Activated CD4-positive, alpha-beta T cell treated with anti-CD3 and anti-CD28 coated beads, Interleukin-2, Interleukin-6, amounts not matched to agents 100 ng/mL and 50 ng/mL, durations not matched to agents 16 hours and 8 hours (primary cell): ENCODE results near the gene WDR1.

Experiments used
- DNase-seq: peaks from one replicate; pipeline ENCODE4 v3.0.0-alpha.2; 2020

The WDR1 gene

DNA sequence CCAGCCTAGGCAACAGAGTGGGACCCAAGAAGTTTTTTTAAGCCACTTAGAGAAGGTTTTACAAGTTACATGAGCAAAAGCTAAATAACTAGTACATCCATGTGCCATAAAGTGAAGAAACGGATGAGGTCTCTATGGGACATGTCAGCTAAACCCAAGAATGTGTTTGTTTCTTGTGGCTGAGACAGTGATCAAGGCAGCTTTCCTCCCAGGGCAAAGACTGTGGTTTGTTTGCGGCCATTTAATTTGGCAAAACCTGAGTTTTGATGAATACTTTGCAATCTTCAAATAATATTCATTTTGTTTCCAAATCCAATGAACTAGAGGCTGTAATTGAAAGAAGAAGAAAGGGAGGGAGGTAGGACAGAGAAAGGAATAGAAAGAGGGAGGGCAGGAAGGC, 50.4 kb downstream of the WDR1 start:
- DNase-seq, result no peak

DNA sequence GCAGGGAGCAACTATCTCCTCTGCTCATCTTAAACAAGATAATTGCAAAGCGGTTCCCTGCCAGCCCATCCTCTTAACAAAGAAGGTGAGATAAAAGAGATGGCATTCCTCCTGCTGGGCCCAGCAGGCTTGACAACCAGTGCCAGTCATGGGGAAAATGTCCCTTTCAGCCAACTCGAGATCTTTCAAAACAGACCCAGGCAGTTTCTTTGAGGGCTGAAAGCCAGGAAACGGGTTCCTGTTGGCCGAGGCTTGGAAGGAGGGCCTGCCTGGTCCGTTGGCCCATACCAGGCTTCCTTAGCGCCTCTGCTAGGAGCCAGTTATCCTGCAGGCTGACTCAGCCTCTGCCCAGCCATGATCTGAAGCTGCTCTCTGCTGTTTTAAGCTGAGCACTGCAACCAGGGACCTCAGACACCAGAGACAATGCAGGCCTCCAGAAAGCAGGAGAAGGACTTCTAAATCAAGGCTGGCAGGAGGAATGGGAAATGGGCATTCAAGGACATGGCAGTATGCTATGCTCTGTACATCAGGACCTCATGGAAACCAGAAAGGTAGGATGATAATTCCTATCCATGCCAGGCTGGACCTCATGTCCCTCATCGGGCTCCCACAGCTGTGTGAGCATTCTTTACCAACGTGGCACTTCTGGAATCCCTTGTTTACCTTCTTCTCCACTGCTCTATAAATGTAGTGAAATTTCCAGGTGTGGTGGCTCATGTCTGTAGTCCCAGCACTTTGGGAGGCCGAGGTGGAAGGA, 52.9 kb downstream of the WDR1 start:
- no peak for DNase-seq

DNA sequence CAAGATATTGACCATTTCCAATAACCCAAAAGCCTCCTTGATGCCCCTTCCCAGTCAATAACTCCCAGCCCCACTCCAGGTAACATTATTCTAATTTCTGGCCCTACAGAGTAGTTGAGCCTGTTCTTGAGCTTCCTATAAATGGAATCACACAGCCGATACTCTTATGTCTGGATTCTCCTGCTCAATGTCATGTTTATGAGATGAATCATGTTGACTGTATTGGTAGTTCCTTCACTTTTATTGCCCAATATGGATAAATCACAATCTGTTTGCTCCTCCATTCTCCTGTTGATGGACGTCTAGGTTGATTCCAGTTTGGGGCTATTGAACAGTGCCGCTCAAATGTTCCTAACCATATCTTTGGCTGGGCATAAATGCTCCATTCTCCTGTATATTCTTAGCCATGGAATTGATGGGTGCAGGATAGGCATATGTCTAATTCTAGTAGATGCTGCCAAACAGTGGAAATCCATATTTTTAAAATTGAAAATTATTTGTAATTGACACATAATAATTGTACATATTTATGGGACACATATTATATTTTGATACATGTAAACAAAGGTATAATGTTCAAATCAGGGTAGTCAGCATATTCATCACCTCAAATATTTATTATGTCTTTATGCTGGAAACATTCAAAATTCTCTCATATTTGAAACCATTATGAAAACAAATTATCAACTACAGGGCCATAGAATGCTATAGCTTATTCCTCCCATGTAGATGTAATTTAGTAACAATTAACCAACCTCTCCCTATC, 54.8 kb downstream of the WDR1 start:
- no peak for DNase-seq

DNA sequence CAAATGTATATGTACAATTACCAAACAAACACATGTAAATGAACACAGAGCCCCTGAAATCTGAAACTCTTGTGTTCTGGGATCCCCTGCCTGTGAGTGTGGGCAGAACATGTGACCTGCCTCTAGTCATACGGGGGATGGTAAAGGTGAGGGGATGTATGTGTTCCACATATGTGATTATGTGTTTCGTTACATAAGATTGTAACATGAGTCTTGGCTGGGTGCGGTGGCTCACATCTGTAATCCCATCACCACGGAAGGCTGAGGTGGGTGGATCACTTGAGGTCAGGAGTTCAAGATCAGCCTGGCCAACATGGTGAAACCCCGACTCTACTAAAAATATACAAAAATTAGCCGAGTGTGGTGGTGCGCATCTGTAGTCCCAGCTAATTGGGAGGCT, 58.2 kb downstream of the WDR1 start:
- no peak for DNase-seq

DNA sequence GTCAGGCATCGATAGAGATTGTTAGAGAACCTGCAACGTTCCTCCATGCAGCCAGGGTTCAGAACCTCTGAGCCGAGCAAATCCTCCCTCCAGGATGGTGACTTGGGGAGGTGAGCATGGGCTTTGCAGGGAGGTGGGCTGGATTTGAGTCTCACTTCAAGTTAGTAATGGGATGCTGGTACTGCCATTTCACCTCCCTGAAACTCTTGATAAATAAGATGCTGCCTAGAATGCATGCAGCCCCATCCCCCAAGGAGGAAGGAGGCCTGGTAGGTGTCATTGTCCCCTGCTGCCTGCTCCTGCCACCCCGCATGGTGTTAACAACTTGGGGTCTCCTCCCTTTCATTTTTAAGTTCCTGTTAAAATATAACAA, 59.6 kb downstream of the WDR1 start:
- no peak for DNase-seq

DNA sequence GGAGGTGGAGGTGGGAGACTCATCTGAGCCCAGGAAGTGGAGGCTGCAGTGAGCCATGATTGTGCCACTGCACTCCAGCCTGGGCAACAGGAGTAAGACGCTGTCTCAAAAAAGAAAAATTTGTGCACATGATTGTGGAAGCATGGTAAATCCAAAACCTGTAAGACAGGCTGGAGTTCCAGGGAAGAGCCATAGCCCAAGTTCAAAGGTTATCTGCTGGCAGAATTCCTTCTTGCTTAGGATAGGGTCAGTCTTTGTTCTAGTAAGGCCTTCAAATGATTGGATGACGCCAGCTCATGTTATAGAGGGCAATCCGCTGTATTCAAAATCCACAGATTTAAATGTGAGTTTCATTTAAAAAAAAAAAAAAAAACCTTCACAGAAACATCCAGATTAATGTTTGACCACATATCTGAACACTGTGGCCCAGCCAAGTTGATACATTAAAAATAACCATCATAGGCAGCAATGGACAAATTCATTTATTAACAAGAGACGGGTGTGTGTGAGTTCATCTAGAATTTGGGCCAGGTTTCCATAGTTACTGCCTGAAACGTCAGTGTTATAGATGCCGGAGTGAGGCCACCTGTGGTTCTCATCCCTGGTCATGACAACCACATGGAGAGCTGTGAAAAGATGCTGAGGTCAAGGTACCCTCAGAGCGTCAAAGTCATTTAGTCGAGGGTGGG, 60.1 kb downstream of the WDR1 start:
- DNase-seq, result no peak

DNA sequence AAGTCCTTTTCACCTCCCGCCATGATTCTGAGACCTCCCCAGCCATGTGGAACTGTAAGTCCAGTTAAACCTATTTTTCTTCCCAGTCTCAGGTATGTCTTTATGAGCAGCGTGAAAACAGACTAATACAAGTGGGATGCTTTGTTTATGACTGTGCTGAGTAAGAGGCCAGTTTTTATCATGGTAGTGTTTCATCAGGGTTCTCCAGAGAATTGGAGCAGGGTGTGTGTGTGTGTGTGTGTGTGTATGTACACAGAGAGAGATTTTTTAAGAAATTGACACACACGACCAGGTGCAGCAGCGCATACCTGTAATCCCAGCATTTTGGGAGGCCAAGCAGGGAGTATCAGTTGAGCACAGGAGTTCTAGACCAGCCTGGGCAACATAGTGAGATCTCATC, 60.7 kb downstream of the WDR1 start:
- DNase-seq, result no peak

DNA sequence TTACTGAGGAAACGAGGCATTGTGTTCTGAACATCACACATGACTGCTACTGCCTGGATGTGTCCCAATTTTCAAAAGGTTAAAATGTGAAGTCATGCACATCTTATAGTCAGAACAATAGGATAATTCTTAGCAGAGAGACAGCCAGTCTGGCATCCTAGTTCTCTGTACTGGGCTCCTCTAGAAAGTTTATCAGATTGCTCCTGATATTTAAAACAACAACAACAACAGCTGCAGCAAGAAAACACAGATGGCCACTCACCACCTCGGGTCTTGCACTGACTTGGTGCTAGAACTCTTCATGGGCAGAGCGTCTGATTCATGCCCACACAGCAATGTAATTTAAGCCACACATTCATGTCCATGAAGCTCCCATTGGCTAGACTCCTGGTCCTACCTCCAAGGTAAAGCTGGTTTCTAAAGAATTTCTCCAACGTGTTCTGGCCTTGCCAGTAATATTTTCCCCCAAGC, 62.0 kb downstream of the WDR1 start:
- DNase-seq, result no peak

DNA sequence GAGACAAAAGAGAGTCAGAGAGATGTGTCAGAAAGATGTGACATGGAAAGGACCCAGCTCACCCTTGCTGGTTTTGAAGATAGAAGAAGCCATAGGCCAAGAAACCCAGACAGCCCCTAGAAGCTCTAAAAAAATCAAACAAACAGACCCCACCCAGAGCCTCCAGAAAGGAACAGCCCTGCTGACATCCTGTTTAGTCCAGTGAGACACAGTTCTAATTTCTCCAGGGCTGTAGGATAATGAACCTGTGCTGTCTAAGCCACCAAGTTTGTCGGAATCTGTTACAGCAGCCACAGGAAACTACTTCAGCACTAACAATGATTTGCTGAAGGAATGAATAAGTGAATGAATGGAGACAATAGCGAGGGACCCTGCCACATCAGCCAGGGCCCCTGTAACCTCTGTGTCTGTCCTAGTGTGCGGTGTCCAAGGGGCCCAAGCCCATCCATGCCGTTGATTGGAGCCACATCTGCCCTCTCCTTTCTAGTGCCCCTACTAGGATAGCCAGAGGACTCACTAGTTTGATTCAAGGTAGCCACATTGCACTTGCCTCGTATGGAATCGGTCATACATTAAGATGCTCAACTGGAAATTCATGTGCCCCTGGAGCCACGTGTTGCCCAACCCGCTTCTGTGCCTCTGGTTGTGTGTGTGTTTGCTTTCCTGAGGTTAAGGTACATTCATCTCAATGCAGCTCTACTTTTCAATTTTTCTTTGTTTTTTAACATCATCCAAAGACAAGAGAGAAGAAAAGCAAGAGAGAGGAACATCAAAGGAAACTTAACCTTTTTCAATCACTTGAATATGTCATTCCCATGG, 62.8 kb downstream of the WDR1 start:
- no peak for DNase-seq

DNA sequence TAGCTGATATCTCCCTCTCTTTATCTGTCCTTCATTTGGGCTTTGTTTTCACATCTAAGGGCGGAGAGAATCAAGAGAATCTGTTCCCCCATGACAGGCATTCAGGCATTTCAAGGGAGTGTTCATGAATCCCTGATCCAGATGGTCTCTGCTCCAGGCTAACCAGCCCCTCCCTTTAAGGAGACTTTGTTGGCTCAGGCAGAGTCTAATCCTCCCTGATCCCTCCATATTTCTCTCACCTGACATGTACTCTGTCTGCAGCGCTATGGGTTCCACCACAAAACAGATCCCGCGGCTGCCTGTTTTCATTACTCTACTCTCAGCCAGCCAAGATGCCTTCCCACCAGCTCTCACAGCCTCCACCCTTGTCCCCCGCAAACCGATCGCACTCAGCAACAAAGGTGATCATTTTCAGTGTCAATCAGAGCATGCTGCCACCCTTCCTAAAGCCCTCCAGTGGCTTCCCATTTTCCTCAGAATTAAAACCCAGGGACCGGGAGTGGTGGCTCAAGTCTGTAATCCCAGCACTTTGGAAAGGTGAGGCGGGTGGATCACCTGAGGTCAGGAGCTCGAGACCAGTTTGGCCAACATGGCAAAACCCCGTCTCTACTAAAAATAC, 65.0 kb downstream of the WDR1 start:
- DNase-seq, result no peak

DNA sequence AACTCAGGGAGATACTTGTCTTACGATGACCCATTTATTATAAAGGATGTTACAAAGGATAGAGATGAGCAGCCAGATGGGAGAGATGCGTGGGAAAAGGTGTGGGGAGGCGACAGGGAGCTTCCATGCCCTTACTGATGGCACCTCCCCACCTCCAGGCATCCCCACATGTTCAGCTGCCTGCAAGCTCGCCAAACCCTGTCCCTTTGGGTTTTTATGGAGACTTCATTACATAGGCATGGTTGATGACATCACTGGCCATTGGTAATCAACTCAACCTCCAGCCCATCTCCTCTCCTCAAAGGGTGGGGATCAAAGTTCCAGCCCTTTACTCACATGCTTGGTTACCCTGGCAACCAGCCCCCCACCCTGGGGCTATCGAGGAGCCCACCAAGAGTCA, 65.9 kb downstream of the WDR1 start:
- no peak for DNase-seq

DNA sequence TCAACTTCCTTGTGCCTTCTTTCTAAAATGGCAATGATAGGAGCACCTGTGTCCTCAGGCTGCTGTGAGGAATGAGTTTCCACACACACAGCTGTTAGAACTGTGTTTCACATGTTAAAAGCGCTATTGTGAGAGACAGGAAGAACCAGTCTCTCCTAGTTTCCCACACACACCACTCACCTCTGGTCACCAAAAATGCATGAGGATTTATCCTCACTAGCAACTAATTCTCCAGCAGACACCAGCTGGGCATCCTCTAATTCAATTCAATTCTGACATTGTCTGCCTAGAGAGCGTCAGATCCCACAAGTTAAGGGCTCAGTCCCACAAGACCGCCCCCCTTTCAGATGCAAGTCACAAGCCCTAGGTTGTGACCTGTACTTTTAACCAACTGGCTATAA, 66.3 kb downstream of the WDR1 start:
- no peak for DNase-seq

DNA sequence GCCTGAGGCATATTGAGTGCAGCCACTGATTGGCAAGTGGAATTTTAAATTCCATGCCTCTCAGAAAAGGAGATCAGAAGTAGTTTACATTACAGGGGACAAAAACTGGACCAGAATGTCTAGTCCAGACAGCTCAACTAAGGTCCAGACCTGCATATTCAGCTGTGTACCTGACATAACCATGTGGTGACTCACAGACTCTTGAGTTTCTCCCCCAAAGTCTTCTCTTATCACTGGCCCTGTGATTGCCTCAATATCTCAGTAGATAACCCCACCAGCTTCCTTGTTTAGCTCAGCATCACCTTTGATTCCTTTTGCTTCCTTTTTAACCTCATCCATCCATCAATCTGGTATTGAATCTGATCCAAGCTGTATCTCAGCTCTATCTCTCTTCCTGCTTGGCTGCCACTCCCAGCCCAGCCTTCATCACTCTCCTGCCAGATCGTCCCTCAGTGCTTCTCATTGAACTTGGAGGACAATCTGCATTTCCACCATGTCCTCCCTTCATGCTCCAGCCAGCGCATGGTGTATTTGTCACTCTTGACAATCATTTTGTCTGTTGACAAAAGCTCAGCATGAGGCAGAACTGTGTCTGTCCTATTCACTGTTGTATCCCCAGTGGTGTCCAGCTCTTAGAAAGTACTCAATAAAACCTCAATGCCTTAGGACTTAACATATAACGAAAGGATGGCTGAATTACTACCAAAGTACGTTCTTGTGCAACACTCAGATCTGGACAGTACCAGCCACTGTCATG, 67.5 kb downstream of the WDR1 start:
- no peak for DNase-seq

DNA sequence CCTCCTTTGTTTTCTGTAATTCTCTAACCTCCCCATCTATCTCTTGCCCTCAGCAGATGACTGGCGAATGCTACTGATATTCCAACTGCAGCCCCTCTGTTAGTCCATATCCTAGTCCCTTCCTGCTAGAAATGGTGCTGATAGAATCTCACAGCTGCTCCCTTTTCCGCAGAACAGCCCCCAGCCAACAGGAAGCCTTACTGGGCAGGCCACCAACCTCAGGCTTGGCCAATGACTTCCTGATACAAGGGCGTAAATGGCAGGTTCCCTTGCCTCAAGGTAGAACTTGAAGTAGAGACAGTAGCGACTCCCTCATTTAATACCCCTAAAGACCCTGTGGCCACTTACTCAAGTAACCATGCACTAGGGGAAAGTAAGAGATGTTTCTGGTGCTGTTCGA, 68.6 kb downstream of the WDR1 start:
- no peak for DNase-seq

DNA sequence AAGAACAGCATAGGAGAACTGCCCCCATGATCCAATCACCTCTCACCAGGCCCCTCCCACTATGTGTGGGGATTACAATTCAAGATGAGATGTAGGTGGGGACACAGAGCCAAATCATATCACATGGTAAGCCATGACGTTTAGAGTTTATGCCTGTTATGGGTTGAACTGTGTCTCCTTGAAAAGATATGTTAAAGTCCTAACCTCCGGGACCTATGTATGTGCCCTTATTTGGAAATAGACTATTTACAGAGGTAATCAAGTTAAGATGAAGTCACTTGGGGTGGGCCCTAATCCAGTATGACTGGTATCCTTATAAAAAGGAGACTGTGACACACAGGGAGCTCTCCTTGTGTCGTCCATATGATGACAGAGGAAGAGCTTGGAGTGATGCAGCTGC, 70.1 kb downstream of the WDR1 start:
- no peak for DNase-seq

DNA sequence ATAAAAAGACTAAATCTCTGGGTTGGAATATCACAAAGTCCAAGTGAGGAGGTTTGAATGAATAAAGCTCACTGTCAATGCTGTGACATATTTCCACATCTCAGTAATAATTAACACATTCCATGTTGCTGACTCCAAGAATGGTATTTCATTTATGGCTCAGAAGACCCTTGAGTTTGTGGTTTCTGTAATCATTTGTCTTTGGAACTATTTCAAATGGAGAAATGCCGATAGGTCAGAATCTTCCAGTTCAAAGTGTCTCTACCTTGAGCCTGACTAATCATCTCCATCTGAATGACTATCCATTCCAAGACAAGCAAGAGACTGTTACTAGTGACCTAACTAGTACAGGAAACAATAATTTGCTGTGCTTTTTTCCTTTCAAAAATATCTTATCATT, 71.1 kb downstream of the WDR1 start:
- no peak for DNase-seq

DNA sequence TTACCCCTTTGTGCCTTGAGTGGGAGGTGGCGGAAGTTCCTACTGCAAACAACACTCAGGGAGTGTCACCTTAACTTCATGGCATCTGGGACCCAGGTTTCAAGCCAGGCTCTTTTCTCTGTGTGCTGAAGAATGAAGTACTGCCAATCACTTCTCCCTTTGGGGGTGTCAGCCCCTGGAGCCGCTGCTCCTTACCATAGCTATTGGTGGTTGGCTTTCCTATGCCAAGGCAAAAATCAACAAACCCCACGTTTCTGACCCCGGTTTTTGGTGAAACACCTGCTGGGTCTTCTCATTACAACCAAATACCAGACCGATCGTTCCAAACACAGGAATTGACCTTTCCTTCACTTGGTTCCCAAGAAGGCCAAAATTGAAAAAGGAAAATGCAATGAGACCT, 75.6 kb downstream of the WDR1 start:
- DNase-seq, result no peak

DNA sequence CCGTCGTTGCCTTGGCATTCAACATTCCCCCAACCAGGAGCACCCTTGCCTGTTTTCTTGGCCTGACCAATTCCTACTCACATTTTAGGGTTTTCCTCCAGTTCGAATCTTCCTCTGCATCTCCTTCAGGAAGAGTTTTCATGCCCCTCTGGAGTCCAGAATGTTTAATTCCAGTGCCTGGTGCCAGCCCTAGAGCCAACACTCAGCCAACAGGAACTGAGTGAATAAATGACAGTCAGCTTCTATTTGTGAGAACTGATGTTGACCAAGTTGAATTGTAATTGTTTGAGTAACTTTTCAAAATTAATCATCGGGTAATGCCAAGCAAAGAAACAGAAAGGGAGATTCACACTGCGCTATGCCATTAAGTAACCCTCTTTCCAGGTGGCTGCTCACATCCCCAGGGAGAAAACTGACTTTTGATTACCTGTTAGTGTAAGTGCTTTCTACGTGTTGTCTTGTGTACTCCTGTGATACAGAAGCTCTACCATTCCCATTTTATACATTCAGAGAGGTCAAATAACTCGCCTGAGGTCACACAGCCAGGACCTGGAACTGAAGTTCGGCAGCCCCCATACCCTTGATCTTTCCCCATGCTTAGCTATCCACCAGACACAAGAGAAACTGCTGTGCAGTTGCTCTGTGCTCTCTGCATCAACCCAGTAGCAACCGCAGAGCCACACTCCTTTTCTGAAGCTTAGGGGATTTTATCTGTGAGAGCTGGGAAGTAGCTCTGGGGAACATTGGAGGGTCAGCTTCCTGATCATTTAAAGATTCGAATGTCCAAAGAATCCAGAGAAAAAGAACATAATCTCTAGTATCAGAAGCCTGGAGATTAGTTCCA, 76.3 kb downstream of the WDR1 start:
- no peak for DNase-seq

DNA sequence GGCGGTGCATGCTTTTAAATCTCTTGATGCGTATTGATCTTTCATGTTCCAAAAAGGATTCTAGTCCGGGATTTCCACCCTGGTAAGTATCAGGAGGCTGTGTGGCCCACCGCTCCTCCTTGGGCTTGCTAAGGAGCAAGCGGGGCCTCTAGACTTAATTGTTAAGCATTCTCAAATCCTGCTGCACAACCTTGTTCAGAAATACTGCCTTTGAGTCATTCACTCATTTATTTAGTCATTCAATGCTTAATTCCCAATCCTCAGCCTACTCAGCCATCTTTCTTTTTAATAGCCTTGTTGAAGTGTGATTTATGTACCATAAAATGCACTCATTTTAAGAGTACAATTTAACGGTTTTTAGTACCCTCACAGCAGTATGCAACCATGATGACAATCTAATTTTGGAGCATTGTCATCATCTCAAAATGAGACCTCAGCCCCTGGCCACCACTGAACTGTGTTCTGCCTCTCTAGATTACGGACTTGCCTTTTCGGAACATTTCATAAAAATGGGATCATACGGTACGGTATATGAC, 79.7 kb downstream of the WDR1 start:
- DNase-seq, result no peak

DNA sequence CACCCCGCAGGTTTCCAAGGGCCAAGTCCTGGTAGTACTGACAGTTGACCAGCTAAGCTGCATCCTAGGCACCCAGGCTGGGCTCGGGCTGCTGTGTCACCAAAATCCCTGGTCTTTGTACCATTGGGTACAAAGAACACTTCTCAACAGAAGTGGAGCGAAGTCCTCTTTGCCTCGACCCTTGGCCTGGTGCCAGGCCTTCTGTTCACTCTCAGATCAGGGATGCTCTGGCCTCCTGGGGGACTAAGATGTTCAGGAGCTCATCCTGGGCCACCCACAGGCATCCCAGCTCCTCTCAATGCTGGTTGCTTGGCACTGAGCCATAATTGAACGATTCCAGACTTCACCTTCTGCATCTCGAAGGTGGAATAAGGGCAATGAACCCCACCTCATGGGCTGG, 81.5 kb downstream of the WDR1 start:
- no peak for DNase-seq
